ENCODE results near the gene TMCC2. TPM values are rescaled to one million over a fixed set of nuclear protein-coding genes. Genes with fewer than 3 reads are reported as not detected.

Gene TMCC2
- total and polyA plus RNA-seq, 2 of the 8 experiments (the other 6 are each of a cell fraction or from before 2014, with no cell fraction given) = 6.7 to 6.8 TPM

GRCh38 chr1:205216588-205216987 is 11.2 kb upstream of the TMCC2 start:
- Histone ChIP-seq H2BK20ac (ENCODE audit: low read length) (no peak overlapping the region), H2BK120ac (replicated peaks; ENCODE audit: low read depth, low read length) (no peak overlapping the region), H3K14ac (ENCODE audit: insufficient read length) (no peak overlapping the region), H3K4ac (replicated peaks; ENCODE audit: insufficient read length, low read depth, low read length) (no peak overlapping the region), H3K4me3 (ENCODE audit: extremely low read depth in 1 of 4, insufficient read depth in 2 of 4, low read depth in 3 of 4, low read length in 4 of 4) (no peak overlapping the region), H2BK15ac (ENCODE audit: low read length) (no peak overlapping the region), H3K18ac (ENCODE audit: extremely low read depth, low read length) (no peak overlapping the region), H3K27ac (ENCODE audit: low read depth, low read length) (no peak overlapping the region), H2AFZ (ENCODE audit: low read length) (no peak overlapping the region), H3K56ac (replicated peaks; ENCODE audit: insufficient read length, low read depth, low read length) (no peak overlapping the region), H2BK5ac (ENCODE audit: low read depth, low read length) (no peak overlapping the region), H4K20me1 (replicated peaks in 1 of 2; ENCODE audit: control insufficient read depth in 1 of 2, insufficient read depth in 2 of 2, low read length in 2 of 2) (no peaks in the 10 kb centered on the region), H2AK5ac (ENCODE audit: low read depth, low read length) (no peak overlapping the region), H3K79me2 (ENCODE audit: control insufficient read depth in 1 of 2, insufficient read depth in 2 of 2, low read length in 2 of 2) (no peaks in the 10 kb centered on the region), H3K9ac (replicated peaks in 1 of 4; ENCODE audit: extremely low read depth in 1 of 4, low read depth in 3 of 4, low read length in 3 of 4) (no peak overlapping the region), H4K91ac (replicated peaks; ENCODE audit: insufficient read length, low read length) (no peak overlapping the region), H3K4me2 (ENCODE audit: insufficient read depth in 1 of 2, low read depth in 2 of 2, low read length in 2 of 2) (no peak overlapping the region), H3K9me3 (ENCODE audit: insufficient read depth in 2 of 2, low read depth in 1 of 2, low read length in 1 of 2) (no peaks in the 10 kb centered on the region), H4K8ac (ENCODE audit: extremely low read depth, insufficient read depth, low read length) (no peak overlapping the region), H3K23ac (ENCODE audit: insufficient read length) (no peak overlapping the region), H3K36me3 (ENCODE audit: control insufficient read depth in 2 of 4, insufficient read depth in 4 of 4, low read length in 3 of 4) (no peaks in the 10 kb centered on the region), H3K27me3 (replicated peaks in 1 of 4; ENCODE audit: control insufficient read depth in 3 of 4, extremely low read depth in 1 of 4, insufficient read depth in 3 of 4, low read length in 3 of 4) (no peaks in the 10 kb centered on the region), H4K5ac (ENCODE audit: insufficient read length, low read depth, low read length) (no peak overlapping the region), H3K23me2 (ENCODE audit: low read depth, low read length) (no peaks in the 10 kb centered on the region), H3K4me1 (replicated peaks in 1 of 4; ENCODE audit: control insufficient read depth in 3 of 4, insufficient read depth in 4 of 4, low read length in 3 of 4) (peaks cover 0 to 3% (median 0%) of the 10 kb centered on the region in 4 experiments; a peak in 1 of 7 replicates), H2BK12ac (ENCODE audit: low read depth, low read length) (no peak overlapping the region), H3K79me1 (ENCODE audit: low read depth, low read length) (no peaks in the 10 kb centered on the region)
- 78% methylated on average over 4 of the region's 4 CpGs; no CpG with 5 or more reads in 1 of the 2 experiments for WGBS, 2 experiments (ENCODE audit: extremely low coverage in 1 of 2, insufficient coverage in 1 of 2, insufficient read length in 1 of 2, insufficient replicate concordance in 2 of 2, low coverage in 1 of 2, low lambda C conversion rate in 2 of 2, missing lambda C conversion rate in 1 of 2)
- DNase-seq (ENCODE audit: low read depth in 1 of 2, low spot score in 2 of 2) (no peak), FAIRE-seq (no peak)
- no peak for TF ChIP-seq SIX5 (IDR thresholded peaks at IDR 0.05; ENCODE audit: low read depth, low read length)
- TF ChIP-seq ZNF274 (IDR thresholded peaks at IDR 0.05; ENCODE audit: borderline replicate concordance, extremely low read depth, low read length) = no peak
- TF ChIP-seq CBX5 (IDR thresholded peaks at IDR 0.05; ENCODE audit: low read depth, low read length) = no peak
- no peak for TF ChIP-seq HDAC6 (IDR thresholded peaks at IDR 0.05; ENCODE audit: low read depth, low read length)
- no peak for TF ChIP-seq GABPA (IDR thresholded peaks at IDR 0.05; ENCODE audit: borderline replicate concordance, insufficient read depth, low read length)
- TF ChIP-seq NRF1 (IDR thresholded peaks at IDR 0.05; ENCODE audit: low read depth, low read length) = no peak
- no peak for TF ChIP-seq TAF1 (IDR thresholded peaks at IDR 0.05; ENCODE audit: low read depth, low read length)
- no peak for TF ChIP-seq JUND (IDR thresholded peaks at IDR 0.05; ENCODE audit: low read length)
- no peak for TF ChIP-seq ATF3 (IDR thresholded peaks at IDR 0.05; ENCODE audit: insufficient read depth, low read depth, low read length)
- no peak for TF ChIP-seq GTF2F1 (IDR thresholded peaks at IDR 0.05; ENCODE audit: borderline replicate concordance, low read depth, low read length)
- CTCF ChIA-PET (ENCODE audit: partially characterized antibody) = no interaction called here
- POLR2A ChIA-PET (ENCODE audit: partially characterized antibody) = no interaction called here

Measured in H1 (cell line).